Heart left ventricle (tissue), 13 donors: ENCODE data around the gene NOTCH2.
"Not testable (repeated sequence)": the region's sequence is repeated elsewhere in the genome, so short reads cannot be mapped to it uniquely, and the experiment has no call there.

ENCODE experiments used
- CTCF ChIP-seq, 12 donors: fragments of 200-600 bp; sonication (generic) in 4 of 12; IDR thresholded peaks; one replicate each; pipeline versions ENCODE4 v1.5.0 to v1.8.0; 2018 to 2022; ENCODE audit warnings: antibody characterized with exemption in 12 of 12, mild to moderate bottlenecking in 5 of 12
- POLR2A ChIP-seq, 2 donors: fragments of 450-650 bp; IDR thresholded peaks; one replicate each; pipeline ENCODE4 v1.6.1; 2017; ENCODE audit warnings: antibody characterized with exemption in 2 of 2, mild to moderate bottlenecking in 2 of 2, moderate library complexity in 2 of 2
- donor health status: ischemic (EF 13 %, LVEDD 7.1; RV severe dilation, severe dysfunction).
- donor health status: DM: no; HTN: yes; CAD: no.
- donor health status: DM: no; HTN: no; CAD: no.
- donor health status: ischemic (EF 25% LVEDD 6.9; RV normal size, moderate dysfunction).
- donor health status: ischemic (EF 25% LVEDD 5.7; RV mildly dilated, moderate dysfunction).
- donor health status: ischemic (EF 35%, LVEDD 5.7; RV mildly dilated, moderate dysfunction).
- donor health status: nonischemic (EF 11% LVEDD 7.7; RV severe dilation, severe dysfunction).
- donor health status: DM: yes; HTN: yes; CAD: no.
- donor health status: PGD.
- donor health status: ischemic (EF 29% LVEDD 5.4; RV normal size, mild dysfunction).
- donor health status: nonischemic (EF 23%, LVEDD 6.1; RV moderate dilation, normal function).

- TF ChIP-seq CTCF, POLR2A (IDR thresholded peaks at IDR 0.05): not testable (repeated sequence)
These were observed 23.1 kb upstream of the NOTCH2 start for GRCh38 chr1:120092232-120093218.
